HL-60 (cell line): Measurements from ENCODE around the gene KCNH2.
"Not testable (repeated sequence)": the region's sequence is repeated elsewhere in the genome, so short reads cannot be mapped to it uniquely, and the experiment has no call there.

Source experiments
- GABPA ChIP-seq: IDR thresholded peaks from 2 replicates; pipeline ENCODE4 v1.6.1; 2012; ENCODE audit warnings: low read depth
- TF ChIP-seq, protein P1 (sequence below): IDR thresholded peaks from one replicate; pipeline ENCODE4 v1.5.1; 2011; ENCODE audit warnings: low read length, control low read depth, inconsistent platforms; ENCODE audit not compliant: insufficient read depth

GRCh38 chr7:151011616-151012015 lies 33.5 kb upstream of the KCNH2 start:
- TF ChIP-seq, protein P1, sequence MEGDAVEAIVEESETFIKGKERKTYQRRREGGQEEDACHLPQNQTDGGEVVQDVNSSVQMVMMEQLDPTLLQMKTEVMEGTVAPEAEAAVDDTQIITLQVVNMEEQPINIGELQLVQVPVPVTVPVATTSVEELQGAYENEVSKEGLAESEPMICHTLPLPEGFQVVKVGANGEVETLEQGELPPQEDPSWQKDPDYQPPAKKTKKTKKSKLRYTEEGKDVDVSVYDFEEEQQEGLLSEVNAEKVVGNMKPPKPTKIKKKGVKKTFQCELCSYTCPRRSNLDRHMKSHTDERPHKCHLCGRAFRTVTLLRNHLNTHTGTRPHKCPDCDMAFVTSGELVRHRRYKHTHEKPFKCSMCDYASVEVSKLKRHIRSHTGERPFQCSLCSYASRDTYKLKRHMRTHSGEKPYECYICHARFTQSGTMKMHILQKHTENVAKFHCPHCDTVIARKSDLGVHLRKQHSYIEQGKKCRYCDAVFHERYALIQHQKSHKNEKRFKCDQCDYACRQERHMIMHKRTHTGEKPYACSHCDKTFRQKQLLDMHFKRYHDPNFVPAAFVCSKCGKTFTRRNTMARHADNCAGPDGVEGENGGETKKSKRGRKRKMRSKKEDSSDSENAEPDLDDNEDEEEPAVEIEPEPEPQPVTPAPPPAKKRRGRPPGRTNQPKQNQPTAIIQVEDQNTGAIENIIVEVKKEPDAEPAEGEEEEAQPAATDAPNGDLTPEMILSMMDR = not testable (repeated sequence)
- TF ChIP-seq GABPA = not testable (repeated sequence)
